ENCODE data around the gene ALDH4A1.
"Not testable (repeated sequence)": the region's sequence is repeated elsewhere in the genome, so short reads cannot be mapped to it uniquely, and the experiment has no call there.

ALDH4A1 gene

DNA sequence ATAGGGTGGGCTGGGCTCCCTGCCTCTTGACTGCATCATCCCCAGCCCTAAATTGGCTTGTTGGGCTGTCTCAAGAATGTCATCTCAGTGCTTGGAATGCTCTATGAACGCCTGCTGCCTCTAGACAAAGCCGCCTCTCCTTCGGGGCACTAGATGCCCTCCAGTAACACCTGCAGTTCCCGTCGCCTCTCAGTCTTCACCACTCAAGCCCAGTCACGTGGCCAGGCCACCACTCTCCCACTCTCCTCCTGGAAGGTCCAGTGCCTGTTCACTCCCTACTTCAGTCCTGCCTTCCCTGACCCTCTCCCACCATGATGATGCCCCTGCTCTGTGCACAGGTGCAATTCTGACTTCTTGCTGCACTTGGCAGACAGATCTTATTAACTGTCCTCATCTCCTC lies 49.9 kb downstream of the ALDH4A1 start:
- no peak overlapping the region for H2BK120ac ChIP-seq (ENCODE audit: insufficient read depth, low read length, poor library complexity)
- no CpG with 5 or more reads among the region's 6 CpGs for WGBS (ENCODE audit: extremely low coverage, insufficient coverage, insufficient read length)
- H3K18ac ChIP-seq (ENCODE audit: low read length) = no peak overlapping the region
- no peak overlapping the region for H3K14ac ChIP-seq (ENCODE audit: low read length)
- H2BK5ac ChIP-seq (ENCODE audit: low read depth, low read length, poor library complexity) = no peak overlapping the region
- H3K9ac ChIP-seq (ENCODE audit: low read length) = no peak overlapping the region
- no peak overlapping the region for H2AK5ac ChIP-seq (ENCODE audit: low read length)
- H3K4me2 ChIP-seq (ENCODE audit: low read length) = no peak overlapping the region
- no peaks in the 10 kb centered on the region for H3K27me3 ChIP-seq (ENCODE audit: insufficient read depth, low read length)
- no peak overlapping the region for H3K4ac ChIP-seq (ENCODE audit: low read depth, low read length)
- no peaks in the 10 kb centered on the region for H3K79me2 ChIP-seq (ENCODE audit: control insufficient read depth, insufficient read depth, low read length, poor library complexity)
- no peak for DNase-seq
- H2AFZ ChIP-seq (ENCODE audit: insufficient read depth, low read length, poor library complexity) = no peak overlapping the region
- H2BK12ac ChIP-seq (ENCODE audit: low read length) = no peak overlapping the region
- H3K23ac ChIP-seq (ENCODE audit: low read length) = no peak overlapping the region
- no peaks in the 10 kb centered on the region for H3K36me3 ChIP-seq (ENCODE audit: control insufficient read depth in 1 of 2, insufficient read depth in 2 of 2, low read length in 2 of 2)
- H4K12ac ChIP-seq (ENCODE audit: low read depth, low read length) = no peak overlapping the region
- H3K9me3 ChIP-seq (ENCODE audit: insufficient read depth, low read depth, low read length) = peaks cover 6% of the 10 kb centered on the region
- H4K91ac ChIP-seq (ENCODE audit: low read depth, low read length) = no peak overlapping the region
- H3K79me1 ChIP-seq (ENCODE audit: low read length) = no peaks in the 10 kb centered on the region
- H3K4me1 ChIP-seq (ENCODE audit: control insufficient read depth in 1 of 2, insufficient read depth in 2 of 2, low read length in 2 of 2) = no peaks in the 10 kb centered on the region
- H4K8ac ChIP-seq (ENCODE audit: low read depth, low read length) = no peak overlapping the region
- H3K4me3 ChIP-seq (ENCODE audit: low read depth, low read length) = no peak overlapping the region
- no peak overlapping the region for H3K27ac ChIP-seq (ENCODE audit: low read depth, low read length)

DNA sequence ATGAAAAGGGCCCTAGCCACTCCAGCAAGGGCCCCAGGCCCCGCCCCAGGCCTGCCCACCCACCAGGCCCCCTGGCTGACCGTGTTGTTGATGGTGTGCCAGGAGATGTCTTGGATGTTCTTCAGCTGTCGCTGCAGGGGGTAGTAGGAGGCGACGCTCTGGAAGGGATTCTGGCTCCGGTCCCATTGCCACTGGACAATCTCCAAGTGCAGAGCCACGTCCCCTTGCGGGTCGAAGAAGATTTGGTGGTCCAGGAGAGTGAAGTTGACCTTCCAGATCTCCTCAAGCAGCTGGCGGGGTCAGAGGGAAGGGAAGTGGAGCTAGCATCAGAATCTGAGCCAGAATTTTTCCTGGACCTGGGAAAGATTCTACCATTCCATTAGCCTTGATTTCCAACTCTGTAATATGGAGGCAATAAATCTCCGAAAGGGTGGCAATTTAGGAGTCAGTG lies 53.1 kb downstream of the ALDH4A1 start:
- Histone ChIP-seq H3K27ac (ENCODE audit: low read depth, low read length) (no peak overlapping the region), H3K4me2 (ENCODE audit: low read length) (no peak overlapping the region)

DNA sequence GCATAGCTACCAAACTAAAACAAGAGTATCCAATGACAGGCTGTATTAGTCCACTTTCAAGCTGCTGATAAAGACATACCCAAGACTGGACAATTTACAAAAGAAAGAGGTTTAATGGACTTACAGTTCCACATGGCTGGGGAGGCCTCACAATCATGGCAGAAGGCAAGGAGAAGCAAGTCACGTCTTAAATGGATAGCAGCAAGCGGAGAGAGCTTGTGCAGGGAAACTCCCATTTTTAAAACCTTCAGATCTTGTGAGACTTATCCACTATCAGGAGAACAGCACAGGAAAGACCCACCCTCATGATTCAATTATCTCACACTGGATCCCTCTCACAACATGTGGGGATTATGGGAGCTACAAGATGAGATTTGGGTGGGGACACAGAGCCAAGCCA lies 54.6 kb downstream of the ALDH4A1 start:
- not testable (repeated sequence) for H2AFZ ChIP-seq (ENCODE audit: insufficient read depth, low read length, poor library complexity); H4K8ac ChIP-seq (ENCODE audit: low read depth, low read length); H4K91ac ChIP-seq (ENCODE audit: low read depth, low read length); H3K79me1 ChIP-seq (ENCODE audit: low read length); H3K9me3 ChIP-seq (ENCODE audit: insufficient read depth, low read depth, low read length); H3K4me2 ChIP-seq (ENCODE audit: low read length); H3K79me2 ChIP-seq (ENCODE audit: control insufficient read depth, insufficient read depth, low read length, poor library complexity); H3K23ac ChIP-seq (ENCODE audit: low read length); H3K36me3 ChIP-seq (ENCODE audit: control insufficient read depth in 1 of 2, insufficient read depth in 2 of 2, low read length in 2 of 2); H2BK120ac ChIP-seq (ENCODE audit: insufficient read depth, low read length, poor library complexity); H3K4ac ChIP-seq (ENCODE audit: low read depth, low read length); H4K12ac ChIP-seq (ENCODE audit: low read depth, low read length); H3K9ac ChIP-seq (ENCODE audit: low read length); H3K14ac ChIP-seq (ENCODE audit: low read length); H3K27ac ChIP-seq (ENCODE audit: low read depth, low read length); H3K18ac ChIP-seq (ENCODE audit: low read length); H2BK5ac ChIP-seq (ENCODE audit: low read depth, low read length, poor library complexity); H2BK12ac ChIP-seq (ENCODE audit: low read length); DNase-seq; H3K4me1 ChIP-seq (ENCODE audit: control insufficient read depth in 1 of 2, insufficient read depth in 2 of 2, low read length in 2 of 2); H3K27me3 ChIP-seq (ENCODE audit: insufficient read depth, low read length); H3K4me3 ChIP-seq (ENCODE audit: low read depth, low read length); H2AK5ac ChIP-seq (ENCODE audit: low read length)
- no CpG with 5 or more reads among the region's 2 CpGs for WGBS (ENCODE audit: extremely low coverage, insufficient coverage, insufficient read length)

More for the DNA sequence above, 53.1 kb downstream of the ALDH4A1 start:
- H3K4me3 ChIP-seq (ENCODE audit: low read depth, low read length) = no peak overlapping the region
- H2AK5ac ChIP-seq (ENCODE audit: low read length) = no peak overlapping the region
- H2AFZ ChIP-seq (ENCODE audit: insufficient read depth, low read length, poor library complexity) = no peak overlapping the region
- H3K4ac ChIP-seq (ENCODE audit: low read depth, low read length) = no peak overlapping the region
- no peak overlapping the region for H3K23ac ChIP-seq (ENCODE audit: low read length)
- H2BK120ac ChIP-seq (ENCODE audit: insufficient read depth, low read length, poor library complexity) = no peak overlapping the region
- peaks cover 2% of the 10 kb centered on the region for H3K9me3 ChIP-seq (ENCODE audit: insufficient read depth, low read depth, low read length)
- H2BK12ac ChIP-seq (ENCODE audit: low read length) = no peak overlapping the region
- no peaks in the 10 kb centered on the region for H3K79me2 ChIP-seq (ENCODE audit: control insufficient read depth, insufficient read depth, low read length, poor library complexity)
- no CpG with 5 or more reads among the region's 11 CpGs for WGBS (ENCODE audit: extremely low coverage, insufficient coverage, insufficient read length)
- H4K12ac ChIP-seq (ENCODE audit: low read depth, low read length) = no peak overlapping the region
- no peak overlapping the region for H3K18ac ChIP-seq (ENCODE audit: low read length)
- no peaks in the 10 kb centered on the region for H3K79me1 ChIP-seq (ENCODE audit: low read length)
- H2BK5ac ChIP-seq (ENCODE audit: low read depth, low read length, poor library complexity) = no peak overlapping the region
- no peaks in the 10 kb centered on the region for H3K4me1 ChIP-seq (ENCODE audit: control insufficient read depth in 1 of 2, insufficient read depth in 2 of 2, low read length in 2 of 2)
- no peak overlapping the region for H4K8ac ChIP-seq (ENCODE audit: low read depth, low read length)
- no peak for DNase-seq
- H3K14ac ChIP-seq (ENCODE audit: low read length) = no peak overlapping the region
- no peak overlapping the region for H3K9ac ChIP-seq (ENCODE audit: low read length)
- H3K36me3 ChIP-seq (ENCODE audit: control insufficient read depth in 1 of 2, insufficient read depth in 2 of 2, low read length in 2 of 2) = no peaks in the 10 kb centered on the region
- H3K27me3 ChIP-seq (ENCODE audit: insufficient read depth, low read length) = no peaks in the 10 kb centered on the region
- H4K91ac ChIP-seq (ENCODE audit: low read depth, low read length) = no peak overlapping the region

DNA sequence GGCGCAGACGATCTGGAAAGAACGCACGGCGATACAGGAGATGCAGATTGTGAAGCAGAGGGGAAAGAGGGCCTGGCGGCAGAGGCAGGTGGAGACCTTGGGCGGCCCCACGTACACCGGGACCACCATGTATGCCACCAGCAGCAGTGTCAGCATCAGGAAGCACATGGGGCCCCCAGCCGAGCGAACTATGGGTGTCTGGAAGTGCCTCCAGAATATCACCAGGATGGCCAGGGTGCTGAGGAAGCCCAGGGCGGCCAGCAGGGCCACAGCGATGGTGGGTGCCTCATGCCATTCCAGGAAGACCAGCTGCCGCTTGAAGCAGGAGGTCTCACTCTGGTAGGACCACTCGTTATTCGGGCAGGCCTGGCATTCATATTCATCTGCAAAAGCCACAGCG lies 62.2 kb downstream of the ALDH4A1 start:
- H2AK5ac ChIP-seq (ENCODE audit: low read length) = no peak overlapping the region
- no peak for DNase-seq
- no peak overlapping the region for H2AFZ ChIP-seq (ENCODE audit: insufficient read depth, low read length, poor library complexity)
- H3K23ac ChIP-seq (ENCODE audit: low read length) = no peak overlapping the region
- no peak overlapping the region for H3K14ac ChIP-seq (ENCODE audit: low read length)
- WGBS (ENCODE audit: extremely low coverage, insufficient coverage, insufficient read length) = no CpG with 5 or more reads among the region's 17 CpGs
- H4K12ac ChIP-seq (ENCODE audit: low read depth, low read length) = no peak overlapping the region
- H3K27ac ChIP-seq (ENCODE audit: low read depth, low read length) = no peak overlapping the region
- H3K18ac ChIP-seq (ENCODE audit: low read length) = no peak overlapping the region
- H3K36me3 ChIP-seq (ENCODE audit: control insufficient read depth in 1 of 2, insufficient read depth in 2 of 2, low read length in 2 of 2) = no peaks in the 10 kb centered on the region
- H3K27me3 ChIP-seq (ENCODE audit: insufficient read depth, low read length) = no peaks in the 10 kb centered on the region
- H2BK12ac ChIP-seq (ENCODE audit: low read length) = no peak overlapping the region
- no peaks in the 10 kb centered on the region for H3K4me1 ChIP-seq (ENCODE audit: control insufficient read depth in 1 of 2, insufficient read depth in 2 of 2, low read length in 2 of 2)
- no peak overlapping the region for H4K8ac ChIP-seq (ENCODE audit: low read depth, low read length)
- no peaks in the 10 kb centered on the region for H3K79me2 ChIP-seq (ENCODE audit: control insufficient read depth, insufficient read depth, low read length, poor library complexity)
- H2BK5ac ChIP-seq (ENCODE audit: low read depth, low read length, poor library complexity) = no peak overlapping the region
- H3K4me2 ChIP-seq (ENCODE audit: low read length) = no peak overlapping the region
- H4K91ac ChIP-seq (ENCODE audit: low read depth, low read length) = no peak overlapping the region
- no peak overlapping the region for H3K4me3 ChIP-seq (ENCODE audit: low read depth, low read length)
- no peak overlapping the region for H3K4ac ChIP-seq (ENCODE audit: low read depth, low read length)
- no peaks in the 10 kb centered on the region for H3K79me1 ChIP-seq (ENCODE audit: low read length)
- H3K9ac ChIP-seq (ENCODE audit: low read length) = no peak overlapping the region
- H2BK120ac ChIP-seq (ENCODE audit: insufficient read depth, low read length, poor library complexity) = no peak overlapping the region
- peaks cover 11% of the 10 kb centered on the region for H3K9me3 ChIP-seq (ENCODE audit: insufficient read depth, low read depth, low read length)
